H1 (cell line): ENCODE results near the gene NT5C1A. TPM values are rescaled to one million over a fixed set of nuclear protein-coding genes. Genes with fewer than 3 reads are reported as not detected.
A peak's percentile ranks its signal among the peaks of the same experiment; 100 is the strongest.

Source experiments
- CTCF ChIA-PET: fragments of 300-600 bp; sonication (Branson Sonifier 250); formaldehyde crosslinking; loops from one replicate; lab custom pipeline; 2021; ENCODE audit not compliant: partially characterized antibody; lab: Charles Lee
- POLR2A ChIA-PET: fragments of 300-600 bp; sonication (Branson Sonifier 250); formaldehyde crosslinking; loops from one replicate; lab custom pipeline; 2021; ENCODE audit warnings: inconsistent platforms; ENCODE audit not compliant: partially characterized antibody; lab: Charles Lee
- DNase-seq, 2 experiments: peaks; one replicate each; pipeline versions ENCODE4 v3.0.0 to v3.0.0-alpha.2; 2010 to 2022; ENCODE audit warnings: low spot score in 2 of 2, low read depth in 1 of 2, mixed read lengths in 1 of 2
- FAIRE-seq: peaks from 2 replicates; lab custom pipeline; 2011; peaks lifted over from hg19 to GRCh38; lab: Jason Lieb, UNC
- H2AFZ ChIP-seq: 2 replicates; pipeline ENCODE4 v1.8.1; 2012; ENCODE audit warnings: low read length, inconsistent platforms
- H2AK5ac ChIP-seq: 2 replicates; pipeline ENCODE4 v1.6.1; 2013; ENCODE audit warnings: low read depth, low read length
- H2BK120ac ChIP-seq: replicated peaks from 2 replicates; pipeline ENCODE3; 2013; ENCODE audit warnings: low read depth, low read length, inconsistent platforms
- H2BK12ac ChIP-seq: 2 replicates; pipeline ENCODE4 v1.6.1; 2013; ENCODE audit warnings: low read depth, low read length
- H2BK15ac ChIP-seq: 2 replicates; pipeline ENCODE4 v1.6.1; 2013; ENCODE audit warnings: low read length
- H2BK20ac ChIP-seq: 2 replicates; pipeline ENCODE4 v1.6.1; 2013; ENCODE audit warnings: low read length
- H2BK5ac ChIP-seq: 2 replicates; pipeline ENCODE4 v1.6.1; 2013; ENCODE audit warnings: low read depth, low read length
- H3K14ac ChIP-seq: 2 replicates; pipeline ENCODE4 v1.6.1; 2013; ENCODE audit warnings: inconsistent platforms; ENCODE audit not compliant: insufficient read length
- H3K18ac ChIP-seq: 2 replicates; pipeline ENCODE4 v1.6.1; 2013; ENCODE audit warnings: low read length; ENCODE audit errors: extremely low read depth
- H3K23ac ChIP-seq: 2 replicates; pipeline ENCODE4 v1.6.1; 2013; ENCODE audit warnings: inconsistent platforms; ENCODE audit not compliant: insufficient read length
- H3K23me2 ChIP-seq: 2 replicates; pipeline ENCODE4 v1.6.1; 2013; ENCODE audit warnings: low read depth, low read length
- H3K27ac ChIP-seq: 2 replicates; pipeline ENCODE4 v1.6.1; 2011; ENCODE audit warnings: low read depth, low read length, inconsistent platforms
- H3K27me3 ChIP-seq, 4 experiments: replicated peaks in 1 of 4; 1 replicate in 1 of 4; 2 replicates in 3 of 4; pipeline versions ENCODE4 v1.6.1 to v1.8.1; 2011 to 2013; ENCODE audit warnings: low read length in 3 of 4, mild to moderate bottlenecking in 3 of 4, inconsistent platforms in 2 of 4, mixed read lengths in 2 of 4, moderate library complexity in 1 of 4; ENCODE audit not compliant: control insufficient read depth in 3 of 4, insufficient read depth in 3 of 4; ENCODE audit errors: extremely low read depth in 1 of 4
- H3K36me3 ChIP-seq, 4 experiments: 2 replicates each; pipeline versions ENCODE4 v1.6.1 to v1.8.1; 2011 to 2013; ENCODE audit warnings: mild to moderate bottlenecking in 4 of 4, low read length in 3 of 4, moderate library complexity in 2 of 4, control low read depth in 1 of 4, inconsistent platforms in 1 of 4; ENCODE audit not compliant: insufficient read depth in 4 of 4, control insufficient read depth in 2 of 4
- H3K4ac ChIP-seq: replicated peaks from 2 replicates; pipeline ENCODE3; 2013; ENCODE audit warnings: low read length, low read depth, mixed read lengths, inconsistent platforms; ENCODE audit not compliant: insufficient read length
- H3K4me1 ChIP-seq, 4 experiments: replicated peaks in 1 of 4; 1 replicate in 1 of 4; 2 replicates in 3 of 4; pipeline versions ENCODE4 v1.6.1 to v1.8.1; 2011 to 2013; ENCODE audit warnings: low read length in 3 of 4, inconsistent platforms in 2 of 4, mixed read lengths in 1 of 4; ENCODE audit not compliant: insufficient read depth in 4 of 4, control insufficient read depth in 3 of 4
- H3K4me2 ChIP-seq, 2 experiments: 2 replicates each; pipeline versions ENCODE4 v1.6.1 to v1.8.1; 2011 to 2013; ENCODE audit warnings: low read depth in 2 of 2, low read length in 2 of 2, control low read depth in 1 of 2, inconsistent platforms in 1 of 2, mild to moderate bottlenecking in 1 of 2; ENCODE audit not compliant: insufficient read depth in 1 of 2
- H3K4me3 ChIP-seq, 4 experiments: fragments of 200-600, 300-600 bp in 1 of 4; sonication (generic), shearing (Covaris generic), sonication (Bioruptor Twin) in 1 of 4; 2 replicates each; pipeline versions ENCODE4 v1.5.1 to v1.8.1; 2011 to 2016; ENCODE audit warnings: low read length in 4 of 4, low read depth in 3 of 4, control low read depth in 2 of 4, inconsistent platforms in 2 of 4, mild to moderate bottlenecking in 2 of 4, mixed read lengths in 1 of 4, moderate library complexity in 1 of 4; ENCODE audit not compliant: insufficient read depth in 2 of 4; ENCODE audit errors: extremely low read depth in 1 of 4
- H3K56ac ChIP-seq: replicated peaks from 2 replicates; pipeline ENCODE3; 2013; ENCODE audit warnings: low read depth, mild to moderate bottlenecking, mixed read lengths, low read length, inconsistent platforms; ENCODE audit not compliant: insufficient read length
- H3K79me1 ChIP-seq: 2 replicates; pipeline ENCODE4 v1.6.1; 2013; ENCODE audit warnings: low read depth, low read length, control low read depth
- H3K79me2 ChIP-seq, 2 experiments: 2 replicates each; pipeline versions ENCODE4 v1.6.1 to v1.8.1; 2012 to 2013; ENCODE audit warnings: low read length in 2 of 2, mild to moderate bottlenecking in 2 of 2, inconsistent platforms in 1 of 2; ENCODE audit not compliant: insufficient read depth in 2 of 2, control insufficient read depth in 1 of 2
- H3K9ac ChIP-seq, 4 experiments: replicated peaks in 1 of 4; 1 replicate in 1 of 4; 2 replicates in 3 of 4; pipeline versions ENCODE4 v1.6.1 to v1.8.1; 2011 to 2013; ENCODE audit warnings: low read depth in 3 of 4, low read length in 3 of 4, control low read depth in 2 of 4, mild to moderate bottlenecking in 2 of 4, moderate library complexity in 2 of 4, inconsistent platforms in 1 of 4; ENCODE audit errors: extremely low read depth in 1 of 4
- H3K9me3 ChIP-seq, 2 experiments: 2 replicates each; pipeline versions ENCODE4 v1.6.1 to v1.8.1; 2012 to 2013; ENCODE audit warnings: mild to moderate bottlenecking in 2 of 2, moderate library complexity in 2 of 2, control low read depth in 1 of 2, inconsistent platforms in 1 of 2, low read depth in 1 of 2, low read length in 1 of 2, mixed read lengths in 1 of 2; ENCODE audit not compliant: insufficient read depth in 2 of 2
- H4K20me1 ChIP-seq, 2 experiments: replicated peaks in 1 of 2; 2 replicates each; pipeline versions ENCODE3 to v1.8.1; 2011 to 2013; ENCODE audit warnings: inconsistent platforms in 2 of 2, low read length in 2 of 2, mild to moderate bottlenecking in 1 of 2; ENCODE audit not compliant: insufficient read depth in 2 of 2, control insufficient read depth in 1 of 2
- H4K5ac ChIP-seq: 2 replicates; pipeline ENCODE4 v1.6.1; 2013; ENCODE audit warnings: low read length, low read depth, mixed read lengths, inconsistent platforms; ENCODE audit not compliant: insufficient read length
- H4K8ac ChIP-seq: 2 replicates; pipeline ENCODE4 v1.8.0; 2013; ENCODE audit warnings: mild to moderate bottlenecking, moderate library complexity, low read length, inconsistent platforms; ENCODE audit not compliant: insufficient read depth; ENCODE audit errors: extremely low read depth
- H4K91ac ChIP-seq: replicated peaks from 2 replicates; pipeline ENCODE3; 2013; ENCODE audit warnings: low read length, mixed read lengths, inconsistent platforms; ENCODE audit not compliant: insufficient read length
- ATF2 ChIP-seq: IDR thresholded peaks from 2 replicates; pipeline ENCODE4 v1.6.1; 2012; ENCODE audit warnings: low read length, inconsistent platforms
- BCL11A ChIP-seq, 2 experiments: IDR thresholded peaks; one replicate each; pipeline ENCODE4 v1.6.1; 2011; ENCODE audit warnings: low read depth in 2 of 2, low read length in 2 of 2, mild to moderate bottlenecking in 2 of 2
- CHD2 ChIP-seq: IDR thresholded peaks from 2 replicates; pipeline ENCODE4 v1.6.1; 2012; ENCODE audit warnings: low read length, improper control_type of control experiment
- EP300 ChIP-seq, 2 experiments: IDR thresholded peaks; 1 replicate in 1 of 2; 2 replicates in 1 of 2; pipeline ENCODE4 v1.6.1; 2011 to 2012; ENCODE audit warnings: low read depth in 2 of 2, low read length in 2 of 2, mild to moderate bottlenecking in 2 of 2, borderline replicate concordance in 1 of 2, inconsistent platforms in 1 of 2, moderate library complexity in 1 of 2
- GABPA ChIP-seq: IDR thresholded peaks from 2 replicates; pipeline ENCODE4 v1.6.1; 2011; ENCODE audit warnings: mild to moderate bottlenecking, low read length, moderate library complexity, borderline replicate concordance; ENCODE audit not compliant: insufficient read depth
- POU5F1 ChIP-seq: IDR thresholded peaks from 2 replicates; pipeline ENCODE4 v1.6.1; 2011; ENCODE audit warnings: low read depth, mild to moderate bottlenecking, low read length, moderate library complexity
- TBP ChIP-seq: IDR thresholded peaks from 2 replicates; pipeline ENCODE4 v1.6.1; 2011; ENCODE audit warnings: low read depth, low read length, improper control_type of control experiment
- WGBS, 2 experiments: shearing (Covaris generic) in 1 of 2; methylation state at CpG; one replicate each; pipeline versions ENCODE4 v1.1.6 to v1.1.7; 2013 to 2015; ENCODE audit warnings: low lambda C conversion rate in 2 of 2, mixed read lengths in 2 of 2, inconsistent platforms in 1 of 2, low coverage in 1 of 2, missing lambda C conversion rate in 1 of 2; ENCODE audit not compliant: insufficient replicate concordance in 2 of 2, insufficient coverage in 1 of 2, insufficient read length in 1 of 2; ENCODE audit errors: extremely low coverage in 1 of 2, missing lambda C conversion rate in 1 of 2; 5-methylcytosine and 5-hydroxymethylcytosine counted together
- polyA plus RNA-seq, 7 experiments: library from polyadenylated mRNA; depleted of rRNA in 3 of 7; stranded (reverse) in 5 of 7; unstranded in 2 of 7; fragments of >200 nt in 5 of 7; fragments of 200-250 nt in 2 of 7; gene quantifications; 1 replicate in 5 of 7; 2 replicates in 1 of 7; 4 replicates in 1 of 7; pipeline versions ENCODE4 v1.2.1 to v1.2.3, GENCODE V29; 2011 to 2013; ENCODE audit warnings: missing spikeins in 2 of 7, mixed read lengths in 2 of 7
- total RNA-seq: library from RNA; stranded (reverse); fragmentation: NEBNext Ultra II Directional; extraction: Animal tissue kit (Norgen Biotek cat#: 25700); gene quantifications from 2 replicates; pipeline ENCODE4 v1.2.1, GENCODE V29; 2021

The NT5C1A gene
- total and polyA plus RNA-seq, 2 of the 8 experiments (the other 6 are each of a cell fraction or from before 2014, with no cell fraction given), result not detected

GRCh38 chr1:39632323-39632681 lies 39.6 kb downstream of the NT5C1A start:
- Histone ChIP-seq H2BK5ac (no peak overlapping the region), H2BK15ac (no peak overlapping the region), H3K79me2 (no peaks in the 10 kb centered on the region), H2BK20ac (no peak overlapping the region), H3K4me1 (peaks cover 0 to 2% (median under 1%) of the 10 kb centered on the region in 4 experiments; a peak in 3 of 7 replicates), H3K23me2 (no peaks in the 10 kb centered on the region), H3K4ac (no peak overlapping the region), H3K56ac (no peak overlapping the region), H2BK120ac (no peak overlapping the region), H3K27me3 (peaks cover 0 to 37% (median 27%) of the 10 kb centered on the region in 4 experiments; a peak in 6 of 7 replicates)
- no peak for TF ChIP-seq TBP
- no peak for TF ChIP-seq GABPA
- TF ChIP-seq POU5F1, result no peak
- no peak for TF ChIP-seq CHD2
- TF ChIP-seq ATF2, result no peak
- no peak for TF ChIP-seq EP300 (IDR thresholded peaks at IDR 0.05; ENCODE audit: borderline replicate concordance in 1 of 2, low read depth in 2 of 2, low read length in 2 of 2)
- TF ChIP-seq BCL11A (IDR thresholded peaks at IDR 0.05; ENCODE audit: low read depth in 2 of 2, low read length in 2 of 2), result no peak
- TF ChIP-seq, all 59 proteins: peak for 0
- ChIA-PET CTCF (interaction anchor here (1.1 to 16.5 kb wide), 3 partner anchors 8 to 22 kb away, joined by 5 to 337 read pairs (median 278); no protein-coding TSS in a partner anchor), POLR2A (interaction anchor here (0.8 to 1.7 kb wide), 3 partner anchors 14 to 69 kb away, joined by 3 to 6 read pairs (median 3); no protein-coding TSS in a partner anchor)
- Histone ChIP-seq H4K8ac (no peak overlapping the region), H2BK12ac (no peak overlapping the region), H2AK5ac (no peak overlapping the region), H3K4me2 (peak overlapping the region in 1 of 2 experiments; percentile 65; a peak in 2 of 4 replicates), H3K27ac (no peak overlapping the region), H3K14ac (no peak overlapping the region), H4K20me1 (peaks cover 0 to 5% of the 10 kb centered on the region in 2 experiments), H2AFZ (no peak overlapping the region), H3K23ac (no peak overlapping the region), H4K91ac (no peak overlapping the region), H3K9ac (no peak overlapping the region), H3K36me3 (no peaks in the 10 kb centered on the region), H3K4me3 (peak overlapping the region in 1 of 4 experiments; percentile 53; a peak in 1 of 8 replicates), H4K5ac (no peak overlapping the region), H3K18ac (no peak overlapping the region), H3K9me3 (no peaks in the 10 kb centered on the region), H3K79me1 (no peaks in the 10 kb centered on the region)
- 83% methylated on average over 5 of the region's 5 CpGs; no CpG with 5 or more reads in 1 of the 2 experiments for WGBS, 2 experiments
- no peak for DNase-seq
- FAIRE-seq, result no peak
